Colonic mucosa (tissue), 4 donors: ENCODE measurements around the gene CADM1. TPM values are rescaled to one million over a fixed set of nuclear protein-coding genes. Genes with fewer than 3 reads are reported as not detected.

Source experiments
- DNase-seq: peaks from one replicate; pipeline ENCODE4 v3.0.0-alpha.2; 2020
- H3K27ac ChIP-seq: fragments of 200-600 bp; one replicate; pipeline ENCODE4 v1.8.0; 2021
- H3K27me3 ChIP-seq: fragments of 200-600 bp; one replicate; pipeline ENCODE4 v1.8.0; 2021
- H3K36me3 ChIP-seq: fragments of 200-600 bp; one replicate; pipeline ENCODE4 v1.8.0; 2021
- H3K4me1 ChIP-seq: fragments of 200-600 bp; one replicate; pipeline ENCODE4 v1.8.0; 2021; ENCODE audit warnings: mild to moderate bottlenecking
- H3K4me3 ChIP-seq: fragments of 200-600 bp; one replicate; pipeline ENCODE4 v1.8.0; 2021
- H3K9ac ChIP-seq, 2 donors: one replicate each; pipeline ENCODE4 v1.7.0; 2013; ENCODE audit warnings: control low read depth in 2 of 2, low read depth in 2 of 2, low read length in 2 of 2
- H3K9me3 ChIP-seq: fragments of 200-600 bp; one replicate; pipeline ENCODE4 v1.8.0; 2021
- intact Hi-C: fragments of 100-400 bp; cut with DNase I; formaldehyde crosslinking; loops from one replicate; pipeline ENCODE4 v1.14.1; 2022
- total RNA-seq, 2 donors: library from RNA; stranded (reverse); fragmentation: NEBNext Ultra II Directional in 1 of 2; extraction: Animal tissue kit (Norgen Biotek cat#: 25700) in 1 of 2; gene quantifications; one replicate each; pipeline ENCODE4 v1.2.1, GENCODE V29; 2021
- TF ChIP-seq, protein P1 (sequence below): fragments of 200-600 bp; IDR thresholded peaks from one replicate; pipeline ENCODE4 v1.8.0; 2022; ENCODE audit warnings: antibody characterized with exemption, mild to moderate bottlenecking
- donor health status: healthy.
- donor health status: DM: no; HTN: no; CAD: no.
- donor health status: DM: no; HTN: no; CAD: no.

The CADM1 gene
- total RNA-seq, 2 donors from 2014 or later: 5.2 to 6.4 TPM

DNA sequence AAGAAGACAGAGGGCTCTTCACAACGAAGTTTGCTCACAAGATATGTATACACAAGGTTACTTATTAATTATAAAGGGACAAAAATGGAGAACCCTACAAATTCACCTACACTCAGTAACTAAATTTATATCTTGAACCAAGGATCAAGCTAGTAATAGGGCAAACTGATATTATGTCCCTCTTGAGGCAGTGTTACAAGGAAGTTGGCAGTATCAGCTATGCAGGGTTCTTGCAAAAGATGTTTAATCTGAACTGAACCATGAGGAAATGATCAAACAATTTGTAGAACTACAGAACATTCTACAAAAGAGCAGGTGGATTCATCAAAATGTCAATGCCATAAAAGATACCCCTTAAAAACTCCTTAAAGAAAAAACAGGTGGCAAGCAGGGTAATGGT is 10.7 kb downstream of the CADM1 start:
- no peak overlapping the region for H3K9ac ChIP-seq
- no peaks in the 10 kb centered on the region for H3K36me3 ChIP-seq
- TF ChIP-seq, protein P1, sequence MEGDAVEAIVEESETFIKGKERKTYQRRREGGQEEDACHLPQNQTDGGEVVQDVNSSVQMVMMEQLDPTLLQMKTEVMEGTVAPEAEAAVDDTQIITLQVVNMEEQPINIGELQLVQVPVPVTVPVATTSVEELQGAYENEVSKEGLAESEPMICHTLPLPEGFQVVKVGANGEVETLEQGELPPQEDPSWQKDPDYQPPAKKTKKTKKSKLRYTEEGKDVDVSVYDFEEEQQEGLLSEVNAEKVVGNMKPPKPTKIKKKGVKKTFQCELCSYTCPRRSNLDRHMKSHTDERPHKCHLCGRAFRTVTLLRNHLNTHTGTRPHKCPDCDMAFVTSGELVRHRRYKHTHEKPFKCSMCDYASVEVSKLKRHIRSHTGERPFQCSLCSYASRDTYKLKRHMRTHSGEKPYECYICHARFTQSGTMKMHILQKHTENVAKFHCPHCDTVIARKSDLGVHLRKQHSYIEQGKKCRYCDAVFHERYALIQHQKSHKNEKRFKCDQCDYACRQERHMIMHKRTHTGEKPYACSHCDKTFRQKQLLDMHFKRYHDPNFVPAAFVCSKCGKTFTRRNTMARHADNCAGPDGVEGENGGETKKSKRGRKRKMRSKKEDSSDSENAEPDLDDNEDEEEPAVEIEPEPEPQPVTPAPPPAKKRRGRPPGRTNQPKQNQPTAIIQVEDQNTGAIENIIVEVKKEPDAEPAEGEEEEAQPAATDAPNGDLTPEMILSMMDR: no peak
- intact Hi-C loops: no loop called here
- H3K4me3 ChIP-seq: no peak overlapping the region
- H3K4me1 ChIP-seq: no peaks in the 10 kb centered on the region
- H3K27ac ChIP-seq: no peak overlapping the region
- no peaks in the 10 kb centered on the region for H3K27me3 ChIP-seq
- no peaks in the 10 kb centered on the region for H3K9me3 ChIP-seq
- DNase-seq: no peak

DNA sequence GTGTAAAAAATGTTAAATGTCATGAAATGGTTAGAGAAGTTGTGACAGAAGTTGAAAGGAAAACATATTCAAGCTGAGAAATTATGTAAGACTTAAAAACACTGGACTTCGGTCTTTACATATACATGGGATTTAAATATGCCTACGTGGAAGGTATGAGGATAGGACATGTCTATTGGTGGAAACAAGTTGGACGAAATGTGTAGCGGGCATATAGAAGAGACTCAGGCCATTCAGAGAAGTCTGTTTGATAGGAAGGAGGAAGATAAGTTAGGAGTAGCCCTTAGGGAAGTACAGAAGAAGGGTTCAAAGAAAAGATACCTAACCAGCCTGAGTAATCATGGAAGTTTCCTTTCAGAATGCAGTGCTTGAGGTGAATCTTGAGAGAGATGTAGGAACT is 14.7 kb downstream of the CADM1 start:
- Histone ChIP-seq H3K27ac (no peak overlapping the region), H3K27me3 (no peaks in the 10 kb centered on the region), H3K36me3 (no peaks in the 10 kb centered on the region), H3K9me3 (no peaks in the 10 kb centered on the region), H3K9ac (no peak overlapping the region), H3K4me1 (no peaks in the 10 kb centered on the region), H3K4me3 (no peak overlapping the region)
- TF ChIP-seq, protein P1: no peak
- intact Hi-C loops: no loop called here
- DNase-seq: no peak

DNA sequence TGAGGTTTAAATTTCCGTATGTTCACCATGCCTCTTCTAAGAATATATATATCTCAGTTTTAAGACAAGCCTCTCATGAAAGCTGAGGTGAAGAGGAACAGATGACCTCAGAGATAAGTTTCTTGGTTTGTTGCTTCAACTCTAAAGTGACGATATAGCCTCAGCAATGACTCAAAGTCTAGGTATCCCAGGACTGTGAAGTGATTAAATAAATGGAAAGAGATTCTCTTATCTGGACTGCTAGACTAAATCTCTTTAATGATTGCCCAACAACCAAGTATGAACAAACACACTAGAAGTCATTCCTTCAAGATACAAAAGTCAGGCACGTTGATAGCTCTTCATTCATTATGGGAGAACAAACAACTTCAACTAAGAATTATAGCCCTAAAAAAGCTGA is 15.3 kb downstream of the CADM1 start:
- H3K4me3 ChIP-seq: no peak overlapping the region
- DNase-seq: no peak
- H3K4me1 ChIP-seq: no peaks in the 10 kb centered on the region
- no peak overlapping the region for H3K27ac ChIP-seq
- H3K27me3 ChIP-seq: no peaks in the 10 kb centered on the region
- H3K36me3 ChIP-seq: no peaks in the 10 kb centered on the region
- TF ChIP-seq, protein P1: no peak
- intact Hi-C loops: no loop called here
- H3K9ac ChIP-seq: no peak overlapping the region
- no peaks in the 10 kb centered on the region for H3K9me3 ChIP-seq

DNA sequence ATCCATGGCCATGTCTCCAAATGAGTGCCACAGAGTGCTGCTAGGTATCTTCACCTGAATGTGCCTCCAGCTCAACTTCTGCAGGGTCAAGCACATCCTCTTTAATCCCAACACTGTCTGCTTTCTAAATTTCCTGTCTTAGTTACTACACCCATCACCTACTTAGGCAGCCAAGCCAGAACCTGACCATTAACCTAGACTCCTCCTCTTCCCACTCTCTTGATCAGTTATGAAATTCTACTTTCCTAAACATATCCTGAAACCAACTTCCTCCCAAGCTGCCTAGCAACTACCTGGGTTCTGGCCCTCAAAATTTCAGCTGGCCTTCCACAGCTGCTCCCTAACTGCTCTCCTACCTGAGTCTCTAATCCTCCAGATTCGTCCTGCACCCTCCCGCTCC is 22.7 kb downstream of the CADM1 start:
- Histone ChIP-seq H3K27me3 (no peaks in the 10 kb centered on the region), H3K9me3 (no peaks in the 10 kb centered on the region), H3K27ac (no peak overlapping the region), H3K4me3 (no peak overlapping the region), H3K36me3 (no peaks in the 10 kb centered on the region), H3K9ac (no peak overlapping the region), H3K4me1 (no peaks in the 10 kb centered on the region)
- TF ChIP-seq, protein P1: no peak
- DNase-seq: no peak
- intact Hi-C loops: no loop called here

DNA sequence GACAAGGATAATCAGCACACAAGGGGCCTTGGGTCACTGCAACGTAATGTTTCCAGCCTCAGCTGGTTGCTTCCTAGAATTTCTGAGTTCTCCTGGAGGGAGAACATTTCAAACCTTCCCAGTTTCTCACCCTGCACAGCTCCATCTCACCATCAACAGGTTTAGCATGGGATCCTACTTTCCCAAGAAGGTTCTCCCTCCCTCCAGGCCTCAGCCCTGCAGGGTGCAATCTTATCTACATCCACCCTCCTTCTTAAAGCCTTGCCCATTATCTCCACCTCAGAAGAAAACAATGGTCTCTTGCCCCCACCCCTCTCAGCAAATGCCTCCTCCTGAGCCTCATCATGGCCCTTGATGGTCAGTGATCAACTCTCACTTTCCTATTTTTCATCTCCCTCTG is 23.6 kb downstream of the CADM1 start:
- intact Hi-C loops: no loop called here
- TF ChIP-seq, protein P1: no peak
- DNase-seq: no peak

DNA sequence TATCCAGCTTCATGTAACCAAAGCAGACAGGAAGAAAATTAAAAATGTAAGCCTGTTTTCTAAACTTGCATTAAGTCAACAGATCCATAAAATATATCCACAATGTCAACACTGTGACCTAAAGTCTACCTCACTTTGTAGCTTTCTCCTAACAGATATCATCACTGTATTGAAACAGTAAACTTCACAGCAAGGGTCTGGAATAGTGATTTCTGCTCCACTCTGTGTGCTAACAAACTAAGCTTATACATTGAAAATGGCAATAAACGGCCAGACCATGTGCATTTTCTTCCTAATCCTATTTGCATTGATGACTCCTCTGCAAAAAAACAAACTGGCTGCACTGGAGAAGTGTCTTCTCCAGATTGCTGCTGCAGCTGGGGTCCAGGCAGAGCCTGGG is 26.8 kb downstream of the CADM1 start:
- DNase-seq: no peak
- intact Hi-C loops: no loop called here

More for the DNA sequence above, 23.6 kb downstream of the CADM1 start:
- H3K36me3 ChIP-seq: no peaks in the 10 kb centered on the region
- H3K4me1 ChIP-seq: no peaks in the 10 kb centered on the region
- H3K9me3 ChIP-seq: no peaks in the 10 kb centered on the region
- no peaks in the 10 kb centered on the region for H3K27me3 ChIP-seq
- H3K9ac ChIP-seq: no peak overlapping the region
- no peak overlapping the region for H3K4me3 ChIP-seq
- H3K27ac ChIP-seq: no peak overlapping the region

More for the DNA sequence above, 26.8 kb downstream of the CADM1 start:
- Histone ChIP-seq H3K4me3 (no peak overlapping the region), H3K27me3 (no peaks in the 10 kb centered on the region), H3K27ac (no peak overlapping the region), H3K36me3 (no peaks in the 10 kb centered on the region), H3K9ac (no peak overlapping the region), H3K9me3 (no peaks in the 10 kb centered on the region), H3K4me1 (no peaks in the 10 kb centered on the region)
- TF ChIP-seq, protein P1: no peak
